Activated naive CD8-positive, alpha-beta T cell treated with anti-CD3 and anti-CD28 coated beads, Interleukin-2, amount 50 U/mL, for 24 hours (primary cell): ENCODE data around the gene CASP4.
"Not testable (repeated sequence)": the region's sequence is repeated elsewhere in the genome, so short reads cannot be mapped to it uniquely, and the experiment has no call there.

Source experiments
- ATAC-seq: fragments of 150-1000 bp; cut with Tn5 transposase; one replicate; pipeline ENCODE4 v1.10.0; 2021
- DNase-seq: peaks from one replicate; pipeline ENCODE4 v3.0.0; 2021
- H3K27ac Mint-ChIP-seq: one replicate; pipeline ENCODE4 v1.8.0; 2021; ENCODE audit warnings: mild to moderate bottlenecking, mixed read lengths
- H3K27me3 Mint-ChIP-seq: one replicate; pipeline ENCODE4 v1.8.0; 2021; ENCODE audit warnings: mixed read lengths
- H3K36me3 Mint-ChIP-seq: one replicate; pipeline ENCODE4 v1.8.0; 2021; ENCODE audit warnings: low read depth, mixed read lengths
- H3K4me1 Mint-ChIP-seq: one replicate; pipeline ENCODE4 v1.8.0; 2021; ENCODE audit warnings: mixed read lengths
- H3K4me3 Mint-ChIP-seq: one replicate; pipeline ENCODE4 v1.8.0; 2021; ENCODE audit warnings: mild to moderate bottlenecking, moderate library complexity, mixed read lengths
- H3K9me3 Mint-ChIP-seq: one replicate; pipeline ENCODE4 v1.8.0; 2021; ENCODE audit warnings: mixed read lengths

The CASP4 gene

GRCh38 chr11:104968355-104968855, at the start of gene CASP4:
TSS of gene CASP4 (minus strand) at chr11:104968574. CDS start at chr11:104968525, 49 bp downstream.
- Mint-ChIP-seq H3K4me1 (peaks cover 36% of the 10 kb centered on the region), H3K36me3 (peaks cover 22% of the 10 kb centered on the region), H3K27me3 (no peaks in the 10 kb centered on the region), H3K27ac (peak within 1 kb of the TSS; percentile 96), H3K9me3 (peaks cover 12% of the 10 kb centered on the region), H3K4me3 (peak within 1 kb of the TSS; percentile 94)
- peak; percentile 66 for ATAC-seq
- no peak for DNase-seq

GRCh38 chr11:105007463-105007862, 39.1 kb upstream of the CASP4 start:
- H3K4me3 Mint-ChIP-seq = no peak overlapping the region
- H3K27ac Mint-ChIP-seq = no peak overlapping the region
- H3K4me1 Mint-ChIP-seq = no peaks in the 10 kb centered on the region
- ATAC-seq (no peak), DNase-seq (no peak)
- H3K27me3 Mint-ChIP-seq = no peaks in the 10 kb centered on the region
- H3K9me3 Mint-ChIP-seq = no peaks in the 10 kb centered on the region
- no peaks in the 10 kb centered on the region for H3K36me3 Mint-ChIP-seq

DNA sequence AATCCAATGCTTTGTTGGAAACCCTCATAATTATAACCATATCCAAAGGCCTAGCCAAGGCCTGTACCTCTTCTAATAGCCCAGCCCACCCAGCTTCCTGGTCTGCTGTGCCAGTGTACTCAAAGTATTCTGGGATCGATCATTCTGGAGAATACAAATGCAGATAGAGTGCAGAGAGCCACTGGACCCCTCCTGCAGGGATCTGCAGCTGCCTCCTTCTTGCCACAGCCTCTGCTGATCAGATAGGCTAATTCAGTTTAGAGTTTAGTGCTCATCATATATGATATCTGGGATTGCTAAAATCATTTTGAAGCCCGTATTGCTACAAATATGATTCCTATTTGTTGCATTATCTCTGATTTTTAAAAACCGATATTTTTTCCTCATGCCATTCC, 37.1 kb upstream of the CASP4 start:
- ATAC-seq (no peak), DNase-seq (no peak)
- H3K27ac Mint-ChIP-seq = no peak overlapping the region
- H3K36me3 Mint-ChIP-seq = no peaks in the 10 kb centered on the region
- H3K27me3 Mint-ChIP-seq = no peaks in the 10 kb centered on the region
- no peaks in the 10 kb centered on the region for H3K9me3 Mint-ChIP-seq
- peaks cover 6% of the 10 kb centered on the region for H3K4me1 Mint-ChIP-seq
- H3K4me3 Mint-ChIP-seq = no peak overlapping the region

DNA sequence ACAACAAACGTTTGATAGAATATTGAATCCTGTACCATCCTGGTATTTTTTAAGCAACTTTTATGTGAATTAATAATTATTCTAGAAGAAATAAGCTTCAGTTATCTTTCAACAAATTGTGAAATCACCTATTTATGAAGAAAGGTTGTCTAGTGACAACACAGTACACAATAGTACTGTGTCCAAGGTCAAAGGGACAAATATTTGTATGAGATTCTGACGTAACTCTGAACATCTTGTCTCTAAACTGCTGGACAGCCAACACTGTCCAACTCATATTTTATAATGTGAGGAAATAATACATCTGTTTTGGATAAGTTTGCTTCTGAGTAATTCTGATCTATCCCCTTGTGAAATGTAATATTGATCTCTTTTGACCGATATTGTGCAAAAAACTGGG, 35.6 kb upstream of the CASP4 start:
- no peaks in the 10 kb centered on the region for H3K9me3 Mint-ChIP-seq
- DNase-seq (no peak), ATAC-seq (no peak)
- H3K4me1 Mint-ChIP-seq = peaks cover 8% of the 10 kb centered on the region
- no peak overlapping the region for H3K4me3 Mint-ChIP-seq
- no peak overlapping the region for H3K27ac Mint-ChIP-seq
- no peaks in the 10 kb centered on the region for H3K27me3 Mint-ChIP-seq
- H3K36me3 Mint-ChIP-seq = no peaks in the 10 kb centered on the region

DNA sequence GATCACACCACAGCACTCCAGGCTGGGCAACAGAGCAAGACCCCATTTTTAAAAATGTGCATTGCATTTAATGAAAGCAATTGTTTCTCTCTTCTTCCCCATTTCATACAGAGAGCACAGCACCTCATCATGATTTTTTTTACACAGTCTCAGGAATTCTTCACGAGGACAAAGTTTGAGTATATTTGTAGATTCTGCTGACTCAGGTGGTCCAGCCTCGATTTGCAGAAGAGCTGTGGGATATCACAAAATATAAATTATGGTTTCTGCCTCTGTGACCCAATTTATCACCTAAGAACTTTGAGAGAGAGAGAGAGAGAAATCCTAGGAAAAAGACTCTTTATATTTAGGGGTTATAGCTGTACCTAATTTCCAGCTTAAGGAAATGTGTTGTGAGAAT, 34.8 kb upstream of the CASP4 start:
- Mint-ChIP-seq H3K27ac (no peak overlapping the region), H3K36me3 (no peaks in the 10 kb centered on the region), H3K27me3 (no peaks in the 10 kb centered on the region), H3K4me1 (peaks cover 8% of the 10 kb centered on the region), H3K9me3 (no peaks in the 10 kb centered on the region), H3K4me3 (no peak overlapping the region)
- DNase-seq (no peak), ATAC-seq (no peak)

GRCh38 chr11:105000797-105001196, 32.4 kb upstream of the CASP4 start:
- Mint-ChIP-seq H3K4me3 (no peak overlapping the region), H3K27me3 (no peaks in the 10 kb centered on the region), H3K9me3 (no peaks in the 10 kb centered on the region), H3K27ac (no peak overlapping the region), H3K4me1 (peaks cover 8% of the 10 kb centered on the region), H3K36me3 (no peaks in the 10 kb centered on the region)
- peak; percentile 52 for ATAC-seq
- peak; percentile 59 for DNase-seq

- no peaks in the 10 kb centered on the region for H3K36me3 Mint-ChIP-seq
These were observed 31.8 kb upstream of the CASP4 start for GRCh38 chr11:105000167-105000566.

DNA sequence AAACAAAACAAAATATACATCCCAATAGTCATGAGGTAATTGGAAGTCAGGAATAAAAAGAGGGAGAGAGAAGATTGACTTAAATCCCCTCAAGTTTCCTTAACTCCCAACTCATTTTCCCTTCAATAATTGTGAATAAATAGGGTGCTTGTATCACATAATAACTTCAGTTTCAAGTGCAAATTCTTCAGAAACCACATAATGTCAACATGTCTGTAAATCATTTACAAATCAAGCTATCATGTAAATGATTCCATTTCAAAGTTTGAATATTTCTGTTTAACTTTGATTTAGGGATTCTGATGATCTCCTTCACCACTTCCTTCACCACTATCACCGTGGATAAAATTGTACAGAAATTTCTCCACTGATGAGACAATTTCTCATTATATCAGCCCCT, 31.3 kb upstream of the CASP4 start:
- Mint-ChIP-seq H3K4me3 (no peak overlapping the region), H3K9me3 (no peaks in the 10 kb centered on the region), H3K27ac (no peak overlapping the region), H3K36me3 (no peaks in the 10 kb centered on the region), H3K27me3 (no peaks in the 10 kb centered on the region), H3K4me1 (peaks cover 8% of the 10 kb centered on the region)
- no peak for DNase-seq
- no peak for ATAC-seq

More at GRCh38 chr11:105000167-105000566, 31.8 kb upstream of the CASP4 start:
- no peak for ATAC-seq
- no peaks in the 10 kb centered on the region for H3K27me3 Mint-ChIP-seq
- H3K9me3 Mint-ChIP-seq = no peaks in the 10 kb centered on the region
- no peak overlapping the region for H3K4me3 Mint-ChIP-seq
- DNase-seq = no peak
- H3K27ac Mint-ChIP-seq = no peak overlapping the region
- H3K4me1 Mint-ChIP-seq = peaks cover 8% of the 10 kb centered on the region

DNA sequence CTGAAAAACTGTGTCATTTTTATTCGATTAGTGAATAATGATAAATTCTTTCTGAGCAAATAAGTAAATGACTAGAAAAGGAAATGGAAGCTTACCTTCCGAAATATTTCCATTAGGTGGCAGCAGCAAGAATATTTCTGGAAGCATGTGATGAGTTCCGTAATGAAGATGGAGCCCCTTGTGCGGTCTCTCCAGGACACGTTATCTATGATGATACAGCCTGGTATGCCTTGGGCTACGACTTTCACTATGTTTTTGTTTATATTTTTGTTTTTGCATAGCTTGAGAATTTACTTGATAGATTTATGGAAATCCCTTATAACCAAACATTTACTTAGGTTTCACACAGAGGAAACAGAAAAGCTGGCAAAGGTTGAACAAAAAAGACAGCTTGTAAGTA, 28.9 kb upstream of the CASP4 start:
- H3K4me3 Mint-ChIP-seq = no peak overlapping the region
- no peaks in the 10 kb centered on the region for H3K27me3 Mint-ChIP-seq
- no peak overlapping the region for H3K27ac Mint-ChIP-seq
- H3K36me3 Mint-ChIP-seq = no peaks in the 10 kb centered on the region
- no peaks in the 10 kb centered on the region for H3K9me3 Mint-ChIP-seq
- no peak for DNase-seq
- no peak for ATAC-seq
- peaks cover 8% of the 10 kb centered on the region for H3K4me1 Mint-ChIP-seq

- Mint-ChIP-seq H3K36me3 (no peaks in the 10 kb centered on the region), H3K4me1 (no peaks in the 10 kb centered on the region), H3K9me3 (no peaks in the 10 kb centered on the region), H3K4me3 (no peak overlapping the region), H3K27ac (no peak overlapping the region), H3K27me3 (no peaks in the 10 kb centered on the region)
- no peak for DNase-seq
- ATAC-seq = no peak
These were observed 26.6 kb upstream of the CASP4 start for GRCh38 chr11:104995001-104995408.

DNA sequence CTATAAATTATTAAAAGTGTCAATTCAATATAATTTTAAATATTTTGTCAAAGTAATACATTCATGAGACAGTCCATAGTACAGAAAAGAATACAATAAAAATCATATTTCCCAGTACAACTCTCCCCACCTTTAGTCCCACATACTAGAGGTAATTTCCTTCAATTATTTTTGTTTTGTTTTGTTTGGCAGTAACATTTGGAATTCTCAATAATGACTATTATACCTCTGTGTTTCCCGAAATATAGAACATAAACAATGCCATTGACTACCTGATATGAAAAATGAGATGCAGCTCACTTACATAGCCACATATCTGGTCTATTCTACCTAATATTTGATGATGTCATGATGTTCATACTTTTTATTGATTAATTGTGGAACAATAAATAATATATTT, 24.4 kb upstream of the CASP4 start:
- DNase-seq = no peak
- Mint-ChIP-seq H3K36me3 (no peaks in the 10 kb centered on the region), H3K4me3 (no peak overlapping the region), H3K4me1 (no peaks in the 10 kb centered on the region), H3K27ac (no peak overlapping the region), H3K9me3 (peaks cover 7% of the 10 kb centered on the region), H3K27me3 (no peaks in the 10 kb centered on the region)
- no peak for ATAC-seq

DNA sequence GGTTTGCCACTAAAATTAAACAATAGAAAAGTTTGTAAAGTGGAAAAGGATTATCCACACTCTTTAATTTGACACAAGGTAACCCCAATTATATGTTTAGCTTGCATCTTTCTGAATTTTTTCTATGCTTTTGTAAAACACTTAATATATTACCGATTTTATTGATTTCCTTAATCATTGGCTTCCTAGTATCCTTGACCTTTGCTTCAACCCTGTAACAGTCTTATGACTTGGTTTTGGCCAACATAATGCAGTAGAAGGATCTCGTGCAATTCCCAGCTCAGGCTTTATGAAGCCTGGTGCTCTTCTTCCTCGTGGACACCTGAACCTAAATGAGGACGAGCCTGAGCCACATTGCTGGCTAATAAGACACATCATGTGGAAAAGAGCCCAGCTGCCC, 23.6 kb upstream of the CASP4 start:
- peaks cover 15% of the 10 kb centered on the region for H3K9me3 Mint-ChIP-seq
- no peak overlapping the region for H3K27ac Mint-ChIP-seq
- no peaks in the 10 kb centered on the region for H3K4me1 Mint-ChIP-seq
- ATAC-seq (no peak), DNase-seq (no peak)
- no peaks in the 10 kb centered on the region for H3K27me3 Mint-ChIP-seq
- H3K36me3 Mint-ChIP-seq = no peaks in the 10 kb centered on the region
- H3K4me3 Mint-ChIP-seq = no peak overlapping the region

GRCh38 chr11:104984808-104985207, 16.4 kb upstream of the CASP4 start:
- Mint-ChIP-seq H3K36me3 (no peaks in the 10 kb centered on the region), H3K27me3 (no peaks in the 10 kb centered on the region), H3K27ac (no peak overlapping the region), H3K9me3 (peaks cover 16% of the 10 kb centered on the region), H3K4me1 (no peaks in the 10 kb centered on the region), H3K4me3 (no peak overlapping the region)
- DNase-seq (no peak), ATAC-seq (no peak)

- Mint-ChIP-seq H3K36me3 (no peaks in the 10 kb centered on the region), H3K27ac (no peak overlapping the region), H3K27me3 (no peaks in the 10 kb centered on the region), H3K9me3 (peaks cover 2% of the 10 kb centered on the region), H3K4me1 (no peaks in the 10 kb centered on the region), H3K4me3 (no peak overlapping the region)
- no peak for DNase-seq
- no peak for ATAC-seq
These were observed 11.5 kb upstream of the CASP4 start for GRCh38 chr11:104979839-104980238.

DNA sequence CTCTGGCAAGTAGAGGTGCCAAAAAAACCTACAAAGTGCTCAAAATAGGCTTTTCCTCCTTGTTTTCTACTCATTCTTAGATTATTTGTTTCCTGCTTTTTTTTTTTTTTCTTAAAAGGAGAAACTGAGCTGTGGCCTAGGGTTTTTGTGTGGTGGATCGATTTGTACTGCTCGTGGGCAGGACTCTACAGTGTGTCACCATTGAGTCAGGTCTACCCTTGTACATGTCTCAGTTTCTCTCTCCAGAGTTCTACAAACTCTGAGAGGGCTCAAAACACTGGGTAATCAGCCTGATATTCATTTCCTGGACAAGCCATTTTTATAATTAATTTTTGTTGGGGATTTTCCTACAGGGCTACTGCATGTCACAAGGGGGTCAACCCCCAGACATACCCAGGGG, 5.2 kb upstream of the CASP4 start:
- DNase-seq (no peak), ATAC-seq (no peak)
- Mint-ChIP-seq H3K9me3 (peaks cover 23% of the 10 kb centered on the region), H3K27me3 (no peaks in the 10 kb centered on the region), H3K27ac (no peak overlapping the region), H3K4me3 (no peak overlapping the region), H3K4me1 (peaks cover 3% of the 10 kb centered on the region), H3K36me3 (peaks cover 1% of the 10 kb centered on the region)

GRCh38 chr11:104972924-104973323, 4.5 kb upstream of the CASP4 start:
- H3K27ac Mint-ChIP-seq, H3K36me3 Mint-ChIP-seq, ATAC-seq, DNase-seq, H3K27me3 Mint-ChIP-seq, H3K4me1 Mint-ChIP-seq, H3K4me3 Mint-ChIP-seq: not testable (repeated sequence)
- H3K9me3 Mint-ChIP-seq = peaks cover 23% of the 10 kb centered on the region
